Raji (cell line): ENCODE measurements around the gene PRC1.

Source experiments
- POLR2A ChIP-seq: IDR thresholded peaks from 2 replicates; pipeline ENCODE4 v1.6.1; 2011; ENCODE audit warnings: low read depth, low read length, control low read depth; ENCODE audit not compliant: insufficient read depth

The PRC1 gene

DNA sequence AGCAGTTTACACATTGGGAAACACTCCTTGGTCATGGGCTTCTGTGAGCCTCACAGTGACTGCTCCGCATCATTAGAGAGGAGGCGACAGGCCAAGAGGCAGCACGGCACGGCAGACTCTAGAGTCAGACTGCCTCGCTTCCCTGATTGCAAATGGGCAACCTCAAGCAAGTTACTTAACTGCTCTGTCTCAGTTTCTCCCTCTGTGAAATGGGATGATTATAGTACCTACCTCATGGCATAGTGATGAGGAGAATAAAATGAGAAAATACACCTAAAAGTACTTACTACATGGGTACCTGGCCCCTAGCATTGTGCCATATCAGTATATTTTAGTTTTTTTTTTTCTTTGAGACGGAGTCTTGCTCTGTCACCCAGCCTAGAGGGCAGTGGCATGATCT is 43.7 kb downstream of the PRC1 start:
- no peak for TF ChIP-seq POLR2A

DNA sequence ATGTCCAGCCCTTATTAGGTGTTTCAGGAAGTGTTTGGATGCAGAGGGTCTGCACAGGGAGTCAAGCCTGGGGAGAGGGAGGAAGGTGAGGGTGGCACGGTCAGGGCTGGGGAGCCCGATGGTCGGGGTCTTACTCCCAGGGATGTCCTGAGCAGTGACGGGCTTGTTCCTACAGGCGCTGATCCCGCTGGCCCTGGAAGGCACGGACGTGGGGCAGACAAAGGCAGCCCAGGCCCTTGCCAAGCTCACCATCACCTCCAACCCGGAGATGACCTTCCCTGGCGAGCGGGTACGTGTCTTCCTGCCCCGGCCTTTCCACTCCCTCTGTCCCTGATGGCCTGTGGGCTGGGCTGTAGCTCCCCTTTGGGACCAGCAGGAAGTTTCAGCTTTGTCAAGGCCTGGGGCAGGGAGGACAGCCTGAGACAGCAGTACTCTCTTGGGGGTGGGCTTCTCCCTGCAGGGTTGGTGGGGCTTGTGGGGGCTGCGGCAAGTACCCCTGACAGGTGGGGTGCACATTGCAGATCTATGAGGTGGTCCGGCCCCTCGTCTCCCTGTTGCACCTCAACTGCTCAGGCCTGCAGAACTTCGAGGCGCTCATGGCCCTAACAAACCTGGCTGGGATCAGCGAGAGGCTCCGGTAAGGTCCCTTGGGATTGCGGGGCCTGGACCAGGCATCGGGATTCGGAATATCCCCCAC is 44.2 kb downstream of the PRC1 start:
- TF ChIP-seq POLR2A, result no peak

DNA sequence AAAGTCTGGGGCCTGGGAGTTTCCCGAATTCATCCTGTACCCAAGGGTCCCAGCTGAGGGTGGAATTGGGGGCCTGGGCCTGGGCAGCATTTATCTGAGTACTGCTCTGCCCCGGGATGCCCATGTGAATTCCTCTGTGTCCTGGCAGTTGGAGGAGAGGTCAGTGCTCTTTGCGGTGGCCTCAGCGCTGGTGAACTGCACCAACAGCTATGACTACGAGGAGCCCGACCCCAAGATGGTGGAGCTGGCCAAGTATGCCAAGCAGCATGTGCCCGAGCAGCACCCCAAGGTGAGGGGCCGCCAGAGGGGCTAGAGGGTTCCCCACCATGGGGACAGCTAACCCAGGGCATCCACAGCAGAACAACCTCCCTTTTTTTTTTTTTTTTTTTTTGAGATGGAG is 45.8 kb downstream of the PRC1 start:
- TF ChIP-seq POLR2A, result no peak

DNA sequence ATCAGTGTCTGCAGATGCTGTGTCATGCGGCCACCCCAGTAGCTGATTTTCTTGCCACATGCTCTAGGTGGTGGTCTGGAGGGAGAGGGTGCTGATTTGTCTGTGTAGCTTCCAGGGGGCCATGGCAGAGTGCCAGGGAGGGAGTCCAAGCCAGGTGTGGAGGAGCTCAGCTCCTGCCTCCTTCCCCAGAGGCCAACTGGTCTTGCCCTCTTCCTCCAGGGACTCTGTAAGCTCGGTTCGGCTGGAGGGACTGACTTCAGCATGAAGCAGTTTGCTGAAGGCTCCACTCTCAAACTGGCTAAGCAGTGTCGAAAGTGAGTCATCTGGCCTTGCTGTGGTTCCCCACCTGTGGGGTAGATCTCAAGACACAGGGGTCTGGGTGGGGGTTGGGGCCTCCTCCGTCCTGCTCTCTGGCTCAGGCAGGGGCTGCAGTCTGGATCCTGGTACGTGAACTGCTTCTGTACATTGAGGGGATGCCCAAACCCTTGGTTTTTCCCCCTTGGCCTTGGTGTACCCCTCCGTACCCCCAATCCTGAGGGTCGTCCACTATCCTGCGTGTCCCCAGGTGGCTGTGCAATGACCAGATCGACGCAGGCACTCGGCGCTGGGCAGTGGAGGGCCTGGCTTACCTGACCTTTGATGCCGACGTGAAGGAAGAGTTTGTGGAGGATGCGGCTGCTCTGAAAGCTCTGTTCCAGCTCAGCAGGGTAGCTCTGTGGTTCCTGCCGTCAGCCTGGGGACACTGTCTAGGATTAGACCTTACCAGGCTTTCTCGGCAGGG is 46.6 kb downstream of the PRC1 start:
- no peak for TF ChIP-seq POLR2A

DNA sequence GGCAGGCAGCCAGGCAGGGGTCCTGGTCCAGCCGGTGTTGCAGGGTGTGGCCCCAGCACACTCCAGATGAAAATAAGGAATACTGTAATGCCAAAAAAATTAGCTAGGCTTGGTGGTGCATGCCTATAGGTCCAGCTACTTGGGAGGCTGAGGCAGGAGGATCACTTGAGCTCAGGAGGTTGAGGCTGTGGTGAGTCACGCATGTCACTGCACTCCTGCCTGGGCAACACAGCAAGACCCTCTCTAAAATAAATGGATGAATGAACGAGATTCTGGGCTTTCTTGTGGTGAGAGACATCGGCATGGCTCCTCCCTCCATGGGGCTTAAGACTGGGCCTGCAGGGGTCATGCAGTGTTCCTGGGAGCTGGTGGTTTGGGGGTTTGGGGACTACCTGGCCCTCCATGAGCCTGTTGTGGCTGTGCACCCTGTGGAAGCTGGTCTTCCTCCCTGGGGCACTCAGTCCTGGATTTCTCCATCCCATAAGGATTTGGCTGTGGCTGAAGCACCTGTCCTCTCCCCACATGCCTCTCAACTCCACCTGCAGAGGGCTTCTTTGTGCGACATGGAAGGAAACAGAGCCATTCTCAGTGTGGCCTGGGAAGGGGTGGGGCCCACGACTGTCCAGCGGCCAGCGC is 47.3 kb downstream of the PRC1 start:
- no peak for TF ChIP-seq POLR2A

DNA sequence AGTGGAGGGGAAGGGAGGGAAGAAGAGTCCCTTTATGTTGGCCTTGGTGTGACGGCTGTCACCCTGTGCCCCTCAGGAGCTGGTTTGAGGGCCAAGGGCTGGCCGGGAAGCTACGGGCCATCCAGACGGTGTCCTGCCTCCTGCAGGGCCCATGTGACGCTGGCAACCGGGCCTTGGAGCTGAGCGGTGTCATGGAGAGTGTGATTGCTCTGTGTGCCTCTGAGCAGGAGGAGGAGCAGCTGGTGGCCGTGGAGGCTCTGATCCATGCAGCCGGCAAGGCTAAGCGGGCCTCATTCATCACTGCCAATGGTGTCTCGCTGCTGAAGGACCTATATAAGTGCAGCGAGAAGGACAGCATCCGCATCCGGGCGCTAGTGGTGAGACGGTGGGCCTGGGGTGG is 47.8 kb downstream of the PRC1 start:
- no peak for TF ChIP-seq POLR2A

DNA sequence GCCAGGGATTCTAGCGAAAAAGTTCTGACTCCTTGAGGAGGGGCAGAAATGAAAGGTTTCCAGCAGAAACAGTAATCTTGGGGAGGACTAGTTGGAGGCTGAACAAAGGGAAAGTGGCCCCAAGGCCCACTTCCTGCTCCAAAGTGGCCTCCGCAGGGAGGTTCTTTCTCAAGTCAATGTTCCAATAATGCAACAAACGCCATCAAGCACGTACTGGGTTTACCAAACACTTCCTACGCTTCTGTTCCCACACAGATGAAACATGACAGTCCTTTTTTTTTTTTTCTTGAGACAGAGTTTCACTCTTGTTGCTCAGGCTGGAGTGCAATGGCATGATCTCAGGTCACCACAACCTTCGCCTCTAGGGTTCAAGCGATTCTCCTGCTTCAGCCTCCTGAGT is 49.2 kb downstream of the PRC1 start:
- no peak for TF ChIP-seq POLR2A

DNA sequence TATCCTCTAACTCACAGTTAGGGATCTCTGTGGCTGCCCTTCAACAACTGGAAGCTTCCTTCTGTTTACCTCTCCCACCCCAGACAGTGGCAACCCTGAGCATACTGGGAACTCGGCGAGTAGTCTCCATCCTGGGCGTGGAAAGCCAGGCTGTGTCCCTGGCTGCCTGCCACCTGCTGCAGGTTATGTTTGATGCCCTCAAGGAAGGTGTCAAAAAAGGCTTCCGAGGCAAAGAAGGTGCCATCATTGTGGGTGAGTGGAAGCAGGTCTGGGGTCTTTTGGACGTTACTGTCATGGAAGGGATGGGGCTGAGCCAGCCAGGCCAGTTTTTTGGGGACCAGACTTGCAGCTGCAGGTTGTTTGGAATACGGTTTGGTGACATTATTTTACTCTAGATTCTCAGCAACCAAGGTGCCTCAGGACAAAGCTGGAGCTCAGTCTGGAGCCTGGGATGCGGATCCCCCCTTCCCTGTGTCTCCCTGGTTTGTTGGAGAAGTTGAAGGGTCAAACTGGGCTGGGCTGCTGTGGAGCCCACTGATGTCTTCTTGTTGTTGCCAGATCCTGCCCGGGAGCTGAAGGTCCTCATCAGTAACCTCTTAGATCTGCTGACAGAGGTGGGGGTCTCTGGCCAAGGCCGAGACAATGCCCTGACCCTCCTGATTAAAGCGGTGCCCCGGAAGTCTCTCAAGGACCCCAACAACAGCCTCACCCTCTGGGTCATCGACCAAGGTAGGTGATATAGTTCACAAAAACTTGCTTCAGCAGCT is 51.8 kb downstream of the PRC1 start:
- TF ChIP-seq POLR2A, result no peak

DNA sequence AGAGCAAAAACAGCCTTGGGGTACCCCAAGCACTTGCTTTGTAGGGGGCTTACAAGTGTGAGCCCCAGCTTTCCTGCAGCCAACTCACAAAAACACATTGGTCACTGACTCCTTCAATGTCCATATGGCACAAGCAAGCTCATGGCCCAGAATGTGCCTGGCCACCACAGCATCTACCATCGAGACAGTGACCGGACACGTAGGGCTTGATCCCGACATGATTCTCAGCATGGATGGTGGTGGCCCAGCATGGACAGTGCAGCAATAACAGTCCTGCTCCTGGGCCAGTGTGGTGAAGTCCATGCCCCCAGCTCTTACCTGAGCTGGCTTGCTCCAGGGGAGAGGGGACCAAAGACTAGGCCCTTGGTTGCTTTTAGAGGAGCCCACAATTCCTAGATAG is 53.3 kb downstream of the PRC1 start:
- no peak for TF ChIP-seq POLR2A

DNA sequence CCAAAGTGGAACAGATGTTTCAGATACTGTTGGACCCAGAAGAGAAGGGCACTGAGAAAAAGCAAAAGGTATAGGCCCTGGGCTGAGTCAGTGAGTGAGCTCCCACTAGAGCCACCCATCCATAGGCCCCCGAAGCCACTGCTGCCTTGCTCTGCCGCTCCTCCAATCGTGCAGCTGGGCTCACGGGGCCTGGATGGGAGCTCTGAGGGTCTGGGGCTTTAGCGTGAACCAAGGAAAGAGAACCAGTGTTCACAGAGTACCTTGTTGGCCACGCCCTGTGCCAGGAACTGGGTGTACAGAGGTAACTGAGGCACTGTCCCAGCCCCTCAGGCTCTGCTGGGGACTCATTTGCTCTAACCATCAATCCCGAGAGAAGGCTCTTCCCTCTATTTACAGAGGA is 54.6 kb downstream of the PRC1 start:
- no peak for TF ChIP-seq POLR2A

DNA sequence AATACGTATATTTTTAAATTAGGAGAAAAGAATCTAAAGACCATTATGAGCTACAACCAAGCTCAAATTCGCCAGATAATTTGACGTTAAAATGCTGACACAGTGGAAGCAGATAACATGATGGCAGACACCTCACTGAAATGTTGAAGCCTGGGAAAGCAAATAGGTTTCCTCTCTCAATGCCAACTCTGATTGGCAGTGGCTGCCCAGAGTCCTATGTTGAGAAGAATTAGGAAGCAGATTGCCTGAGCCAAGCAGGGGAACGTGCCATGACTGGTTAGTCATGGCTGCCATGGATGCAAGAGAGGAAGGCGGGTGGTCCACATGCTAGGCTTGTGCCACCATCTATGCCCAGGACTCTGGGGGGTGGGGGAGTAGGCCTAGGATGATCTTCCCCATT is 56.1 kb downstream of the PRC1 start:
- no peak for TF ChIP-seq POLR2A

DNA sequence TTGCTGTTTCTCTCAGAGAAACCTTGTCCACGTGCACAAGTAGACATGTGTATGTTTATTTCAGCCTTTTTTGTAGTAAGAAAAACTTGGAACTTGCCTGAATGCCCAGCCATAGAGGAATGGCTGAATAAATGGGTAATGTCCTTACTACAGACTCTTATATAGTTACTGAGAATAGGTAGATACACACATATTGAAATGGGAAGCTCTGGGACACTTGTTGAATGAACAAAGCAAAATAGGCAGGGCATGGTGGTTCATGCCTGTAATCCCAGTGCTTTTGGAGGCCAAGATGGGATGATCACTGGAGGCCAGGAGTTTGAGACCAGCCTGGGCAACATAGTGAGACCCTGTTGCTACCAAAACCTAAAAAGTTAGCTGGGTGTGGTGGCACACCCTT is 57.5 kb downstream of the PRC1 start:
- TF ChIP-seq POLR2A, result no peak

DNA sequence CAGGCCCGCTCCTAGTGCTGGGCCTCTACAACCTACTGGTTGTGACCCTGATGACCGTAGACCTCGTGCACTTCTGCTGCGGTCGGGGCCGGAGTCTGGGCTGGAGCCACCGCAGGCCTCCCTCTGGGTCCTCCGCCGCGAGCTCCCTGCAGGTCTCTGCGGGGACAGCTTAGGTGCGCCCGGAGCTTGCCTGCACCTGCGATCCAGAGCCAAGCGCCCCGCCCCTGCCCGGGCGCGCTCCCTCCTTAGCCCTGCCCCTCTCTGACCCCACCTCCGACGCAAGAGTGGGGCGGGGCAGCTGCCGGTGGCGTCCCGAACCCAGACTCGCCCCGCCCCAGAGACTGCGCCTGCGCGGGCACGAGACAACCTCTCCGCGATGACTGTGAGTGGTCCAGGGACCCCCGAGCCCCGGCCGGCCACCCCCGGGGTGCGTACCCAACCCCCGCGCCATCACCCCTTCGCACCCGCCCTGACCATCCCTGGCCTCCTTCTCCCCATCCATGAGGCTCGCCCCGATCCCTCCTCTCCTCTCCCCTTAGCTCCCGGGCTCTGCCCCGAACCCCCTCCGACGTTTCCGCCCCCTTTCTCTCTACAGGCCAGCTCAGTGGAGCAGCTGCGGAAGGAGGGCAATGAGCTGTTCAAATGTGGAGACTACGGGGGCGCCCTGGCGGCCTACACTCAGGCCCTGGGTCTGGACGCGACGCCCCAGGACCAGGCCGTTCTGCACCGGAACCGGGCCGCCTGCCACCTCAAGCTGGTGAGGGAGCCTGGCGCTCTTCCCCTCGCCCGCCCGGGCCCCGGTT is 59.2 kb downstream of the PRC1 start, which contains the start of gene UNC45A:
UNC45A (plus strand) TSS at position 337 of the 803 bp plus-strand sequence; CDS start at position 377, 40 bp downstream.
- TF ChIP-seq POLR2A, result peak; percentile 72

DNA sequence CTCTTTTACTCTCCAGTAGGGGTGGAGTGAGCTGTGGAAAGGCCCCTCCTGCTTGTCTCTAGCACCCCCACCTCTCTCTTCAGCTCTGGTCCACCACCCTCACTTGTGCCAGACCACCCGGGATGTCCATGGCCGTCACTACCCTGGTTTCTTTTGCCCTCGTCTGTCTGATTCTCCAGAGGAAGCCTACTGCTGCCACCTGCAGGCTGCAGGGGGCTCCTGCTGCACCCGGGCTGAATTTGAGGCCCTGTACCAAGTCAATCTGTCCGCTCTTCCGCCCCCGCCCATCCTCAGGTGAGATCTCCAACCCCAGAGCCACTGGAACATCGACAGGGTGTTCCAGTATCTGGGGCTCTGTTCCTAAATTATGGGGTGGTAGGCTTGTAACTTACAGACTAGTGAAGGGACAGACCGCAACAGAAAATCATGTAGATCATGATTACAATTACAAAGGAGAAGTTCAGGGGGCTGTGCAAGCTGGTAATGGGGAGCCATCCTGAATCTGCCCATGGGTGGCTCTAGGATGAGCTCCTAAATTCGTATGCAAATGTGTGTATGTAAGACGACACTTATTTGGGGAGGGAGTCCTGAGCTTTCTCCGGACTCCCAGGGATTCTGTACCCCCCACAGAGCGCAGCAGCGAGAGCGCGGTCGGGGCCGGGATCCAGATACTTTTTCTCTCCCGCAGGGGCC is 59.9 kb downstream of the PRC1 start:
- peak; percentile 31; the same call in 1 of the 2 replicates for TF ChIP-seq POLR2A
